DND-41 (cell line): ENCODE measurements around the gene CADPS.

Experiments used
- ATAC-seq: fragments of 200-7000 bp; cut with Tn5 transposase; 3 replicates; pipeline ENCODE4 v1.9.1; 2021; ENCODE audit warnings: low read depth; ENCODE audit not compliant: insufficient read depth
- DNase-seq: peaks from one replicate; pipeline ENCODE4 v3.0.0-alpha.2; 2020
- H2AFZ ChIP-seq: 2 replicates; pipeline ENCODE4 v1.6.0; 2012; ENCODE audit warnings: low read depth, low read length
- H3K27ac ChIP-seq: 2 replicates; pipeline ENCODE4 v1.5.1; 2012; ENCODE audit warnings: low read length, inconsistent platforms
- H3K27me3 ChIP-seq: fragments of 200-600 bp; sonication (generic); 2 replicates; pipeline ENCODE4 v1.6.0; 2012; ENCODE audit warnings: low read length, mild to moderate bottlenecking, inconsistent platforms; ENCODE audit not compliant: insufficient read depth, poor library complexity
- H3K36me3 ChIP-seq: 2 replicates; pipeline ENCODE4 v1.5.1; 2012; ENCODE audit warnings: low read length, inconsistent platforms; ENCODE audit not compliant: insufficient read depth
- H3K4me1 ChIP-seq: 2 replicates; pipeline ENCODE4 v1.5.1; 2012; ENCODE audit warnings: mild to moderate bottlenecking, low read length; ENCODE audit not compliant: insufficient read depth
- H3K4me2 ChIP-seq: 2 replicates; pipeline ENCODE4 v1.6.0; 2012; ENCODE audit warnings: mild to moderate bottlenecking, moderate library complexity, low read length, inconsistent platforms; ENCODE audit not compliant: insufficient read depth
- H3K4me3 ChIP-seq, 2 experiments: fragments of 200-600 bp in 1 of 2; shearing (Covaris generic) in 1 of 2; 2 replicates each; pipeline ENCODE4 v1.5.1; 2012 to 2016; ENCODE audit warnings: inconsistent platforms in 2 of 2, low read length in 2 of 2, mild to moderate bottlenecking in 2 of 2, low read depth in 1 of 2, moderate library complexity in 1 of 2
- H3K79me2 ChIP-seq: 2 replicates; pipeline ENCODE4 v1.6.0; 2012; ENCODE audit warnings: low read length, inconsistent platforms; ENCODE audit not compliant: insufficient read depth
- H3K9ac ChIP-seq: 2 replicates; pipeline ENCODE4 v1.6.0; 2012; ENCODE audit warnings: low read depth, mild to moderate bottlenecking, inconsistent platforms, low read length, moderate library complexity
- H3K9me3 ChIP-seq: 2 replicates; pipeline ENCODE4 v1.5.1; 2012; ENCODE audit warnings: low read length, moderate library complexity, mild to moderate bottlenecking, inconsistent platforms; ENCODE audit not compliant: insufficient read depth, severe bottlenecking
- H4K20me1 ChIP-seq: 2 replicates; pipeline ENCODE4 v1.6.0; 2012; ENCODE audit warnings: low read length; ENCODE audit not compliant: insufficient read depth
- CTCF ChIP-seq: IDR thresholded peaks from 2 replicates; pipeline ENCODE4 v1.5.1; 2012; ENCODE audit warnings: borderline replicate concordance, low read length, moderate library complexity, mild to moderate bottlenecking; ENCODE audit not compliant: poor library complexity, severe bottlenecking; ENCODE audit errors: extremely low read depth
- EZH2 ChIP-seq: IDR thresholded peaks from 3 replicates; pipeline ENCODE4 v1.6.1; 2012; ENCODE audit warnings: borderline replicate concordance, low read depth, mild to moderate bottlenecking, moderate library complexity, low read length, inconsistent platforms; ENCODE audit not compliant: severe bottlenecking

CADPS gene

GRCh38 chr3:62824965-62825592 is 50.1 kb downstream of the CADPS start:
- H3K4me3 ChIP-seq, result no peak overlapping the region
- H3K27me3 ChIP-seq, result no peaks in the 10 kb centered on the region
- DNase-seq (no peak), ATAC-seq (no peak)
- no peak overlapping the region for H3K4me2 ChIP-seq
- H3K9me3 ChIP-seq, result no peaks in the 10 kb centered on the region
- H3K4me1 ChIP-seq, result 0 out of 2 replicates have a peak, but pooled peaks cover 3% of the 10 kb centered on the region
- H3K36me3 ChIP-seq, result no peaks in the 10 kb centered on the region
- H3K27ac ChIP-seq, result no peak overlapping the region
- H4K20me1 ChIP-seq, result no peaks in the 10 kb centered on the region
- TF ChIP-seq EZH2 (no peak), CTCF (no peak)
- H2AFZ ChIP-seq, result no peak overlapping the region
- H3K79me2 ChIP-seq, result no peaks in the 10 kb centered on the region
- H3K9ac ChIP-seq, result no peak overlapping the region

- TF ChIP-seq EZH2, result no peak
- H3K4me3 ChIP-seq, result no peak overlapping the region
- H2AFZ ChIP-seq, result no peak overlapping the region
- ATAC-seq, result no peak
- no peaks in the 10 kb centered on the region for H3K36me3 ChIP-seq
- no peaks in the 10 kb centered on the region for H3K79me2 ChIP-seq
- no peak overlapping the region for H3K27ac ChIP-seq
- no peaks in the 10 kb centered on the region for H3K9me3 ChIP-seq
- peaks cover 7% of the 10 kb centered on the region for H3K4me1 ChIP-seq
- no peak overlapping the region for H3K9ac ChIP-seq
- no peaks in the 10 kb centered on the region for H4K20me1 ChIP-seq
- no peak for DNase-seq
- no peaks in the 10 kb centered on the region for H3K27me3 ChIP-seq
- H3K4me2 ChIP-seq, result no peak overlapping the region
These were observed 51.7 kb downstream of the CADPS start for GRCh38 chr3:62823461-62824050.

GRCh38 chr3:62822905-62823304 is 52.3 kb downstream of the CADPS start:
- H3K27ac ChIP-seq, result no peak overlapping the region
- H4K20me1 ChIP-seq, result no peaks in the 10 kb centered on the region
- H3K27me3 ChIP-seq, result no peaks in the 10 kb centered on the region
- TF ChIP-seq EZH2, result no peak
- TF ChIP-seq CTCF, result no peak
- no peak overlapping the region for H3K9ac ChIP-seq
- no peak overlapping the region for H2AFZ ChIP-seq
- ATAC-seq, result no peak
- DNase-seq, result no peak
- no peaks in the 10 kb centered on the region for H3K9me3 ChIP-seq
- H3K4me2 ChIP-seq, result no peak overlapping the region
- H3K4me1 ChIP-seq, result peaks cover 13% of the 10 kb centered on the region
- H3K79me2 ChIP-seq, result no peaks in the 10 kb centered on the region
- no peaks in the 10 kb centered on the region for H3K36me3 ChIP-seq
- H3K4me3 ChIP-seq, result no peak overlapping the region

- H3K4me2 ChIP-seq, result no peak overlapping the region
- TF ChIP-seq CTCF, result no peak
- TF ChIP-seq EZH2, result no peak
- DNase-seq (no peak), ATAC-seq (peak; percentile 61)
- H3K27ac ChIP-seq, result no peak overlapping the region
- no peaks in the 10 kb centered on the region for H3K9me3 ChIP-seq
- peaks cover 31% of the 10 kb centered on the region for H3K4me1 ChIP-seq
- no peak overlapping the region for H2AFZ ChIP-seq
- H3K36me3 ChIP-seq, result no peaks in the 10 kb centered on the region
- H4K20me1 ChIP-seq, result no peaks in the 10 kb centered on the region
- no peak overlapping the region for H3K9ac ChIP-seq
- H3K4me3 ChIP-seq, result no peak overlapping the region
- no peaks in the 10 kb centered on the region for H3K79me2 ChIP-seq
- H3K27me3 ChIP-seq, result no peaks in the 10 kb centered on the region
These were observed 56.9 kb downstream of the CADPS start for GRCh38 chr3:62818347-62818746.
